ENCODE results near the gene MME. TPM values are rescaled to one million over a fixed set of nuclear protein-coding genes. Genes with fewer than 3 reads are reported as not detected.

The MME gene
- total RNA-seq, 1 experiment from 2014 or later, result not detected

DNA sequence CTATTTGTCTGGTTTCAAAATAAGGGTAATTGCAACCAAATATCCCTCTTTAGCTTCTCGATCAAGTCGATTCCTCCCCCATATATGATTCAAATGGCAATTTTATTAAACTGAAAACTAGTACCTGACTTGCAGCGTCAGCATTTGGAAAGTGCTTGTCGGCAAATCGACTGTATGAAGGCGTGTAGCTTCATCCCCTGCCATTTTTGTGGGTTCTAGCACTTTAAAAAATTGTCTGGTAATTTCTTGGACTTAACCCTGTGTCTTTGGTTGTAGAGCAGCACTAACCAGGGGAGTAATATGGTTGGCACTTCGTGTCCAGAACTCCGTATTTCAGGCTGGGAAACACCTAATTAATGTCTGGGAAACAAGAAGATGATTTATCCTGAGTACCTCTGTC, 573 bp downstream of the MME start:
- CTCF ChIA-PET, result no interaction called here
- H3K4me3 ChIP-seq (ENCODE audit: low read depth, low read length, poor library complexity, severe bottlenecking), result no peak overlapping the region
- intact Hi-C loops (cut with micrococcal nuclease; ENCODE audit: unreplicated experiment), result no loop called here
- POLR2A ChIA-PET (ENCODE audit: low non-redundant PET), result no interaction called here
- no peak overlapping the region for H3K27ac ChIP-seq (ENCODE audit: low read depth, low read length, poor library complexity, severe bottlenecking)
- BruUV-seq (replicated peaks), result no TSS peak
- H3K9me3 ChIP-seq (ENCODE audit: low read depth, low read length, poor library complexity, severe bottlenecking), result no peaks in the 10 kb centered on the region
- H3K27me3 ChIP-seq (replicated peaks; ENCODE audit: insufficient read depth, low read depth, low read length, poor library complexity), result peaks cover 84% of the 10 kb centered on the region
- DNase-seq (ENCODE audit: low spot score), result no peak
- peaks cover 4% of the 10 kb centered on the region for H3K4me1 ChIP-seq (ENCODE audit: insufficient read depth, low read length, poor library complexity, severe bottlenecking)
- TF ChIP-seq, protein P1, sequence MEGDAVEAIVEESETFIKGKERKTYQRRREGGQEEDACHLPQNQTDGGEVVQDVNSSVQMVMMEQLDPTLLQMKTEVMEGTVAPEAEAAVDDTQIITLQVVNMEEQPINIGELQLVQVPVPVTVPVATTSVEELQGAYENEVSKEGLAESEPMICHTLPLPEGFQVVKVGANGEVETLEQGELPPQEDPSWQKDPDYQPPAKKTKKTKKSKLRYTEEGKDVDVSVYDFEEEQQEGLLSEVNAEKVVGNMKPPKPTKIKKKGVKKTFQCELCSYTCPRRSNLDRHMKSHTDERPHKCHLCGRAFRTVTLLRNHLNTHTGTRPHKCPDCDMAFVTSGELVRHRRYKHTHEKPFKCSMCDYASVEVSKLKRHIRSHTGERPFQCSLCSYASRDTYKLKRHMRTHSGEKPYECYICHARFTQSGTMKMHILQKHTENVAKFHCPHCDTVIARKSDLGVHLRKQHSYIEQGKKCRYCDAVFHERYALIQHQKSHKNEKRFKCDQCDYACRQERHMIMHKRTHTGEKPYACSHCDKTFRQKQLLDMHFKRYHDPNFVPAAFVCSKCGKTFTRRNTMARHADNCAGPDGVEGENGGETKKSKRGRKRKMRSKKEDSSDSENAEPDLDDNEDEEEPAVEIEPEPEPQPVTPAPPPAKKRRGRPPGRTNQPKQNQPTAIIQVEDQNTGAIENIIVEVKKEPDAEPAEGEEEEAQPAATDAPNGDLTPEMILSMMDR (conservative IDR thresholded peaks at IDR 0.05; ENCODE audit: low read depth, low read length), result no peak
- no peak for TF ChIP-seq EZH2 (IDR thresholded peaks at IDR 0.05; ENCODE audit: borderline replicate concordance, low read depth, low read length, poor library complexity, severe bottlenecking)
- no peaks in the 10 kb centered on the region for H3K36me3 ChIP-seq (ENCODE audit: insufficient read depth, low read length, poor library complexity, severe bottlenecking)

- Histone ChIP-seq H3K27me3 (replicated peaks; ENCODE audit: insufficient read depth, low read depth, low read length, poor library complexity) (peaks cover 65% of the 10 kb centered on the region), H3K36me3 (ENCODE audit: insufficient read depth, low read length, poor library complexity, severe bottlenecking) (no peaks in the 10 kb centered on the region), H3K4me3 (ENCODE audit: low read depth, low read length, poor library complexity, severe bottlenecking) (no peak overlapping the region), H3K4me1 (ENCODE audit: insufficient read depth, low read length, poor library complexity, severe bottlenecking) (peaks cover 4% of the 10 kb centered on the region), H3K27ac (ENCODE audit: low read depth, low read length, poor library complexity, severe bottlenecking) (no peak overlapping the region), H3K9me3 (ENCODE audit: low read depth, low read length, poor library complexity, severe bottlenecking) (no peaks in the 10 kb centered on the region)
- ChIA-PET POLR2A (ENCODE audit: low non-redundant PET) (no interaction called here), CTCF (no interaction called here)
- TF ChIP-seq, protein P1 (conservative IDR thresholded peaks at IDR 0.05; ENCODE audit: low read depth, low read length), result no peak
- no peak for TF ChIP-seq EZH2 (IDR thresholded peaks at IDR 0.05; ENCODE audit: borderline replicate concordance, low read depth, low read length, poor library complexity, severe bottlenecking)
- intact Hi-C loops (cut with micrococcal nuclease; ENCODE audit: unreplicated experiment), result no loop called here
- DNase-seq (ENCODE audit: low spot score), result no peak
- BruUV-seq (replicated peaks), result no TSS peak
Observed at GRCh38 chr3:155083313-155083905, 3.3 kb downstream of the MME start.

DNA sequence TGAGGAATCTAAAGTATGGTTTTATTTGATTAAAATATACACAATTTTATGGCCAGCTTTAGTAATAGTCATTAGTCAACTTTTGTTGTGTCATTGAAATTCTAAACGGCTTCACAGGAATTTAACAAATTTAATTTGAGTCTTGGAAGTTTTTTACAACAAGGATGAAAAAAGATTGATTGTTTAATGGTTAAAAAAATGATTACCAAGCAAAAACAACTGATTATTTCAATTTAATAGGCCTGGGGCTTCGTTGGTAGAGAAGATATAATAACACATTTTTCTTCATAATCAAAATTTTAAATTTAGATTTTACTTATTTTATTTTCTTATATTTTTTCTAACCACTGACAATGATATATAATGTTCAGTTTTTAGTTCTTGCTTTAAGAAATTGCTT, 4.4 kb downstream of the MME start:
- no peaks in the 10 kb centered on the region for H3K36me3 ChIP-seq (ENCODE audit: insufficient read depth, low read length, poor library complexity, severe bottlenecking)
- CTCF ChIA-PET, result no interaction called here

More for the DNA sequence above, 4.4 kb downstream of the MME start:
- H3K27ac ChIP-seq (ENCODE audit: low read depth, low read length, poor library complexity, severe bottlenecking), result no peak overlapping the region
- TF ChIP-seq, protein P1 (conservative IDR thresholded peaks at IDR 0.05; ENCODE audit: low read depth, low read length), result no peak
- no peak for TF ChIP-seq EZH2 (IDR thresholded peaks at IDR 0.05; ENCODE audit: borderline replicate concordance, low read depth, low read length, poor library complexity, severe bottlenecking)
- H3K4me3 ChIP-seq (ENCODE audit: low read depth, low read length, poor library complexity, severe bottlenecking), result no peak overlapping the region
- no TSS peak for BruUV-seq (replicated peaks)
- DNase-seq (ENCODE audit: low spot score), result no peak
- POLR2A ChIA-PET (ENCODE audit: low non-redundant PET), result no interaction called here
- peaks cover 4% of the 10 kb centered on the region for H3K4me1 ChIP-seq (ENCODE audit: insufficient read depth, low read length, poor library complexity, severe bottlenecking)
- H3K27me3 ChIP-seq (replicated peaks; ENCODE audit: insufficient read depth, low read depth, low read length, poor library complexity), result peaks cover 55% of the 10 kb centered on the region
- intact Hi-C loops (cut with micrococcal nuclease; ENCODE audit: unreplicated experiment), result no loop called here
- no peaks in the 10 kb centered on the region for H3K9me3 ChIP-seq (ENCODE audit: low read depth, low read length, poor library complexity, severe bottlenecking)
